SU-DHL-6 (cell line): ENCODE measurements around the gene STT3B.

Source experiments
- H2AFZ ChIP-seq: fragments of 200-600 bp; sonication (generic); 2 replicates; pipeline ENCODE4 v1.6.1; 2014; ENCODE audit warnings: low read depth, mild to moderate bottlenecking, moderate library complexity, mixed read lengths, antibody characterized with exemption, low read length; ENCODE audit not compliant: severe bottlenecking
- H3F3A ChIP-seq: fragments of 200-600 bp; shearing (Covaris generic); 2 replicates; pipeline ENCODE4 v1.6.0; 2016; ENCODE audit warnings: antibody characterized with exemption, mild to moderate bottlenecking; ENCODE audit not compliant: insufficient read depth
- H3K27ac ChIP-seq: fragments of 200-600 bp; sonication (generic); 2 replicates; pipeline ENCODE4 v1.5.1; 2016; ENCODE audit warnings: low read depth, mild to moderate bottlenecking, low read length, moderate library complexity, mixed read lengths
- H3K27me3 ChIP-seq: fragments of 200-600 bp; sonication (generic), shearing (Covaris generic); 2 replicates; pipeline ENCODE4 v1.6.0; 2014; ENCODE audit warnings: mild to moderate bottlenecking, low read length
- H3K36me3 ChIP-seq: fragments of 200-600 bp; sonication (generic); 2 replicates; pipeline ENCODE4 v1.6.1; 2014; ENCODE audit warnings: mild to moderate bottlenecking, low read length, mixed read lengths
- H3K4me2 ChIP-seq: fragments of 300-600, 200-600 bp; shearing (Covaris generic), sonication (generic); 2 replicates; pipeline ENCODE4 v1.6.0; 2014; ENCODE audit warnings: low read length, low read depth, mild to moderate bottlenecking; ENCODE audit not compliant: poor library complexity, severe bottlenecking
- H3K4me3 ChIP-seq: fragments of 200-600 bp; sonication (generic); 2 replicates; pipeline ENCODE4 v1.5.1; 2014; ENCODE audit warnings: antibody characterized with exemption, low read length, mild to moderate bottlenecking, mixed read lengths; ENCODE audit not compliant: insufficient read depth, poor library complexity, severe bottlenecking
- H3K79me2 ChIP-seq: fragments of 200-600 bp; sonication (generic); 2 replicates; pipeline ENCODE4 v1.6.1; 2014; ENCODE audit warnings: mild to moderate bottlenecking, low read length, moderate library complexity; ENCODE audit not compliant: insufficient read depth
- H3K9ac ChIP-seq: fragments of 200-600 bp; sonication (generic); 2 replicates; pipeline ENCODE4 v1.7.0; 2014; ENCODE audit warnings: mild to moderate bottlenecking, low read length
- H3K9me2 ChIP-seq: fragments of 200-600 bp; sonication (generic); replicated peaks from 2 replicates; pipeline ENCODE4 v1.6.1; 2014; ENCODE audit warnings: low read length; ENCODE audit not compliant: insufficient read depth
- H3K9me3 ChIP-seq: fragments of 200-600 bp; sonication (generic); 2 replicates; pipeline ENCODE4 v1.6.1; 2014; ENCODE audit warnings: low read length, mixed read lengths; ENCODE audit not compliant: insufficient read depth
- H4K20me1 ChIP-seq: fragments of 200-600 bp; sonication (generic); 2 replicates; pipeline ENCODE4 v1.6.1; 2014; ENCODE audit warnings: low read depth, mild to moderate bottlenecking, antibody characterized with exemption, low read length, moderate library complexity, mixed read lengths
- CTCF ChIP-seq: fragments of 200-600 bp; sonication (generic); IDR thresholded peaks from one replicate; pipeline ENCODE4 v1.5.1; 2017; ENCODE audit warnings: antibody characterized with exemption, mild to moderate bottlenecking, low read length, moderate library complexity; ENCODE audit not compliant: insufficient read depth, poor library complexity, severe bottlenecking
- EZH2phosphoT487 ChIP-seq: fragments of 200-600 bp; sonication (generic), shearing (Covaris generic); conservative IDR thresholded peaks from 2 replicates; pipeline ENCODE4 v1.6.1; 2018; ENCODE audit warnings: mild to moderate bottlenecking, antibody characterized with exemption, low read length, moderate library complexity, mixed read lengths

Gene STT3B

GRCh38 chr3:31661286-31661685 is 128.6 kb downstream of the STT3B start:
- peaks cover 5% of the 10 kb centered on the region; the same call in 1 of the 2 replicates for H3F3A ChIP-seq
- no peak overlapping the region for H3K27ac ChIP-seq
- H3K9me3 ChIP-seq: no peaks in the 10 kb centered on the region
- H3K4me2 ChIP-seq: no peak overlapping the region
- no peaks in the 10 kb centered on the region for H3K27me3 ChIP-seq
- H3K9ac ChIP-seq: no peak overlapping the region
- H2AFZ ChIP-seq: no peak overlapping the region
- H3K36me3 ChIP-seq: peaks cover 45% of the 10 kb centered on the region
- TF ChIP-seq CTCF (no peak), EZH2phosphoT487 (no peak)
- no peaks in the 10 kb centered on the region for H3K9me2 ChIP-seq
- no peaks in the 10 kb centered on the region for H3K79me2 ChIP-seq
- H3K4me3 ChIP-seq: no peak overlapping the region
- no peaks in the 10 kb centered on the region for H4K20me1 ChIP-seq

GRCh38 chr3:31661993-31662670 is 129.4 kb downstream of the STT3B start:
- Histone ChIP-seq H3K27ac (no peak overlapping the region), H3K4me3 (no peak overlapping the region), H3K9me3 (no peaks in the 10 kb centered on the region), H4K20me1 (no peaks in the 10 kb centered on the region), H3K9me2 (no peaks in the 10 kb centered on the region), H3K79me2 (no peaks in the 10 kb centered on the region), H3K9ac (no peak overlapping the region), H2AFZ (no peak overlapping the region), H3F3A (peaks cover 5% of the 10 kb centered on the region; the same call in 1 of the 2 replicates), H3K27me3 (no peaks in the 10 kb centered on the region), H3K4me2 (no peak overlapping the region), H3K36me3 (peaks cover 41% of the 10 kb centered on the region)
- TF ChIP-seq EZH2phosphoT487 (no peak), CTCF (no peak)

GRCh38 chr3:31664031-31664430 is 131.3 kb downstream of the STT3B start:
- Histone ChIP-seq H3K9ac (no peak overlapping the region), H3K9me2 (no peaks in the 10 kb centered on the region), H4K20me1 (no peaks in the 10 kb centered on the region), H3K27ac (no peak overlapping the region), H3K4me2 (no peak overlapping the region), H2AFZ (no peak overlapping the region), H3K36me3 (peaks cover 39% of the 10 kb centered on the region), H3K4me3 (no peak overlapping the region), H3K79me2 (no peaks in the 10 kb centered on the region), H3F3A (peaks cover 9% of the 10 kb centered on the region; the same call in 1 of the 2 replicates), H3K27me3 (no peaks in the 10 kb centered on the region), H3K9me3 (no peaks in the 10 kb centered on the region)
- TF ChIP-seq EZH2phosphoT487 (no peak), CTCF (no peak)
